WTC11 (cell line): Measurements from ENCODE around the gene AVEN. TPM values are rescaled to one million over a fixed set of nuclear protein-coding genes. Genes with fewer than 3 reads are reported as not detected.

Experiments used
- ATAC-seq: fragments of 200-7000 bp; cut with Tn5 transposase; 2 replicates; pipeline ENCODE4 v1.10.0; 2021; ENCODE audit warnings: mild to moderate bottlenecking, moderate library complexity
- CTCF ChIA-PET: fragments of 300-600 bp; sonication (Branson Sonifier 250); formaldehyde crosslinking; loops from one replicate; lab custom pipeline; 2021; ENCODE audit warnings: antibody characterized with exemption; lab: Charles Lee
- POLR2A ChIA-PET: fragments of 350-600 bp; sonication (Branson Sonifier 250); formaldehyde crosslinking; loops from one replicate; lab custom pipeline; 2021; ENCODE audit warnings: antibody characterized with exemption; lab: Charles Lee
- DNase-seq: peaks from one replicate; pipeline ENCODE4 v3.0.0; 2021; ENCODE audit warnings: low spot score
- H3K27ac Mint-ChIP-seq: 2 replicates; pipeline ENCODE4 v1.8.0; 2021; ENCODE audit warnings: mixed read lengths
- H3K27me3 Mint-ChIP-seq: 2 replicates; pipeline ENCODE4 v1.8.0; 2021; ENCODE audit warnings: low read depth, mild to moderate bottlenecking, moderate library complexity, mixed read lengths
- H3K36me3 Mint-ChIP-seq: 2 replicates; pipeline ENCODE4 v1.8.0; 2021; ENCODE audit warnings: mixed read lengths
- H3K4me1 Mint-ChIP-seq: 2 replicates; pipeline ENCODE4 v1.8.0; 2022; ENCODE audit warnings: mixed read lengths
- H3K4me3 Mint-ChIP-seq: 2 replicates; pipeline ENCODE4 v1.8.0; 2021; ENCODE audit warnings: mild to moderate bottlenecking, moderate library complexity, mixed read lengths
- H3K9me3 Mint-ChIP-seq: 2 replicates; pipeline ENCODE4 v1.8.0; 2021; ENCODE audit warnings: mixed read lengths
- EMX1 ChIP-seq: fragments of 250-450 bp; sonication (Bioruptor Pico); IDR thresholded peaks from 2 replicates; pipeline ENCODE4 v1.8.0; 2021; ENCODE audit warnings: mild to moderate bottlenecking
- GTF2I ChIP-seq: fragments of 250-450 bp; sonication (Bioruptor Pico); conservative IDR thresholded peaks from 2 replicates; pipeline ENCODE4 v1.4.0; 2021; ENCODE audit warnings: mild to moderate bottlenecking
- MXD4 ChIP-seq: fragments of 250-450 bp; sonication (Bioruptor Pico); IDR thresholded peaks from 2 replicates; pipeline ENCODE4 v1.8.0; 2021; ENCODE audit warnings: mild to moderate bottlenecking, moderate library complexity, borderline replicate concordance
- NR2C2 ChIP-seq: sonication (generic); formaldehyde crosslinking; IDR thresholded peaks from 2 replicates; pipeline ENCODE4 v1.8.0; 2022; ENCODE audit warnings: mild to moderate bottlenecking, missing genetic modification reagents
- NR3C1 ChIP-seq: sonication (generic); formaldehyde crosslinking; conservative IDR thresholded peaks from 2 replicates; pipeline ENCODE4 v1.8.1; 2023; ENCODE audit warnings: low read depth, mild to moderate bottlenecking, missing genetic modification reagents
- TEAD4 ChIP-seq: sonication (generic); formaldehyde crosslinking; IDR thresholded peaks from 2 replicates; pipeline ENCODE4 v1.8.0; 2022; ENCODE audit warnings: mild to moderate bottlenecking, missing genetic modification reagents
- TP53 ChIP-seq: sonication (generic); formaldehyde crosslinking; IDR thresholded peaks from 2 replicates; pipeline ENCODE4 v1.8.1; 2023; ENCODE audit warnings: mild to moderate bottlenecking, missing genetic modification reagents
- ZNF138 ChIP-seq: sonication (generic); formaldehyde crosslinking; conservative IDR thresholded peaks from 2 replicates; pipeline ENCODE4 v1.8.1; 2022; ENCODE audit warnings: mild to moderate bottlenecking, moderate library complexity, missing genetic modification reagents
- ZNF219 ChIP-seq: sonication (generic); formaldehyde crosslinking; IDR thresholded peaks from 2 replicates; pipeline ENCODE4 v1.8.0; 2023; ENCODE audit warnings: missing genetic modification reagents, mild to moderate bottlenecking, borderline replicate concordance
- total RNA-seq: library from RNA; stranded (reverse); gene quantifications from 3 replicates; pipeline ENCODE4 v1.2.3, GENCODE V29; 2021
- TF ChIP-seq, protein P1 (sequence below): sonication (generic); formaldehyde crosslinking; IDR thresholded peaks from 2 replicates; pipeline ENCODE4 v1.8.1; 2022; ENCODE audit warnings: low read depth, mild to moderate bottlenecking, moderate library complexity, missing genetic modification reagents, borderline replicate concordance
- TF ChIP-seq, protein P2 (sequence below): fragments of 250-450 bp; sonication (Bioruptor Pico); IDR thresholded peaks from 2 replicates; pipeline ENCODE4 v1.9.0; 2021; ENCODE audit warnings: mild to moderate bottlenecking, borderline replicate concordance
- TF ChIP-seq, protein P3 (sequence below): fragments of 250-450 bp; sonication (Bioruptor Pico); conservative IDR thresholded peaks from 2 replicates; pipeline ENCODE4 v1.9.0; 2021; ENCODE audit warnings: mild to moderate bottlenecking
- TF ChIP-seq, protein P4 (sequence below): sonication (generic); formaldehyde crosslinking; IDR thresholded peaks from 2 replicates; pipeline ENCODE4 v1.8.0; 2022; ENCODE audit warnings: mild to moderate bottlenecking, missing genetic modification reagents

Gene AVEN
- total RNA-seq, 1 experiment from 2014 or later: 12.4 TPM

DNA sequence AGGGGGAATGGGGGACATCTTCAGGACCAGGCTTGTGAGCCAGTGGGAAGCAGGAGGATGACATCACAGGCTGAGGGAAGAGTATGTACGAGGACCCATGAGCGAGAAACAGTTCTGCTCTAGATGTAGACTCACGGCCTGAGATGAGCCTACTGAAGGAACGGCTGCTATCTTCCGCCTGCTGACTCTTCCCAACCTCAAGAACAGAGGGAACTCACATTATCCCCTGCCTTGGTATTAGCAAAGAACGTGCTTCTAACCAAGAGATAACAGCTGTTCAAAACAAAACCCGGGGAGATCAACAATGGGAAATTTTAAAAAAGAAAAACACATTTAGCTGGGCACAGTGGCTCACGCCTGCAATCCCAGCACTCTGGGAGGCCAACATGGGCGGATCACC, 25.3 kb downstream of the AVEN start:
- TF ChIP-seq ZNF219: no peak
- TF ChIP-seq, protein P1, sequence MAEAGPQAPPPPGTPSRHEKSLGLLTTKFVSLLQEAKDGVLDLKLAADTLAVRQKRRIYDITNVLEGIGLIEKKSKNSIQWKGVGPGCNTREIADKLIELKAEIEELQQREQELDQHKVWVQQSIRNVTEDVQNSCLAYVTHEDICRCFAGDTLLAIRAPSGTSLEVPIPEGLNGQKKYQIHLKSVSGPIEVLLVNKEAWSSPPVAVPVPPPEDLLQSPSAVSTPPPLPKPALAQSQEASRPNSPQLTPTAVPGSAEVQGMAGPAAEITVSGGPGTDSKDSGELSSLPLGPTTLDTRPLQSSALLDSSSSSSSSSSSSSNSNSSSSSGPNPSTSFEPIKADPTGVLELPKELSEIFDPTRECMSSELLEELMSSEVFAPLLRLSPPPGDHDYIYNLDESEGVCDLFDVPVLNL: no peak
- TF ChIP-seq, protein P2, sequence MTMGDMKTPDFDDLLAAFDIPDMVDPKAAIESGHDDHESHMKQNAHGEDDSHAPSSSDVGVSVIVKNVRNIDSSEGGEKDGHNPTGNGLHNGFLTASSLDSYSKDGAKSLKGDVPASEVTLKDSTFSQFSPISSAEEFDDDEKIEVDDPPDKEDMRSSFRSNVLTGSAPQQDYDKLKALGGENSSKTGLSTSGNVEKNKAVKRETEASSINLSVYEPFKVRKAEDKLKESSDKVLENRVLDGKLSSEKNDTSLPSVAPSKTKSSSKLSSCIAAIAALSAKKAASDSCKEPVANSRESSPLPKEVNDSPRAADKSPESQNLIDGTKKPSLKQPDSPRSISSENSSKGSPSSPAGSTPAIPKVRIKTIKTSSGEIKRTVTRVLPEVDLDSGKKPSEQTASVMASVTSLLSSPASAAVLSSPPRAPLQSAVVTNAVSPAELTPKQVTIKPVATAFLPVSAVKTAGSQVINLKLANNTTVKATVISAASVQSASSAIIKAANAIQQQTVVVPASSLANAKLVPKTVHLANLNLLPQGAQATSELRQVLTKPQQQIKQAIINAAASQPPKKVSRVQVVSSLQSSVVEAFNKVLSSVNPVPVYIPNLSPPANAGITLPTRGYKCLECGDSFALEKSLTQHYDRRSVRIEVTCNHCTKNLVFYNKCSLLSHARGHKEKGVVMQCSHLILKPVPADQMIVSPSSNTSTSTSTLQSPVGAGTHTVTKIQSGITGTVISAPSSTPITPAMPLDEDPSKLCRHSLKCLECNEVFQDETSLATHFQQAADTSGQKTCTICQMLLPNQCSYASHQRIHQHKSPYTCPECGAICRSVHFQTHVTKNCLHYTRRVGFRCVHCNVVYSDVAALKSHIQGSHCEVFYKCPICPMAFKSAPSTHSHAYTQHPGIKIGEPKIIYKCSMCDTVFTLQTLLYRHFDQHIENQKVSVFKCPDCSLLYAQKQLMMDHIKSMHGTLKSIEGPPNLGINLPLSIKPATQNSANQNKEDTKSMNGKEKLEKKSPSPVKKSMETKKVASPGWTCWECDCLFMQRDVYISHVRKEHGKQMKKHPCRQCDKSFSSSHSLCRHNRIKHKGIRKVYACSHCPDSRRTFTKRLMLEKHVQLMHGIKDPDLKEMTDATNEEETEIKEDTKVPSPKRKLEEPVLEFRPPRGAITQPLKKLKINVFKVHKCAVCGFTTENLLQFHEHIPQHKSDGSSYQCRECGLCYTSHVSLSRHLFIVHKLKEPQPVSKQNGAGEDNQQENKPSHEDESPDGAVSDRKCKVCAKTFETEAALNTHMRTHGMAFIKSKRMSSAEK (CRISPR knock-in tag): no peak
- H3K27me3 Mint-ChIP-seq: no peaks in the 10 kb centered on the region
- H3K36me3 Mint-ChIP-seq: peaks cover 12% of the 10 kb centered on the region
- no peak overlapping the region for H3K27ac Mint-ChIP-seq
- no peak overlapping the region for H3K4me3 Mint-ChIP-seq
- H3K9me3 Mint-ChIP-seq: peaks cover 12% of the 10 kb centered on the region
- ChIA-PET CTCF (interaction anchor here (1.2 kb wide), 1 partner anchor 276 kb away, joined by 3 read pairs; no protein-coding TSS in a partner anchor), POLR2A (no interaction called here)
- no peak for ATAC-seq
- peaks cover 30% of the 10 kb centered on the region for H3K4me1 Mint-ChIP-seq
- no peak for DNase-seq

DNA sequence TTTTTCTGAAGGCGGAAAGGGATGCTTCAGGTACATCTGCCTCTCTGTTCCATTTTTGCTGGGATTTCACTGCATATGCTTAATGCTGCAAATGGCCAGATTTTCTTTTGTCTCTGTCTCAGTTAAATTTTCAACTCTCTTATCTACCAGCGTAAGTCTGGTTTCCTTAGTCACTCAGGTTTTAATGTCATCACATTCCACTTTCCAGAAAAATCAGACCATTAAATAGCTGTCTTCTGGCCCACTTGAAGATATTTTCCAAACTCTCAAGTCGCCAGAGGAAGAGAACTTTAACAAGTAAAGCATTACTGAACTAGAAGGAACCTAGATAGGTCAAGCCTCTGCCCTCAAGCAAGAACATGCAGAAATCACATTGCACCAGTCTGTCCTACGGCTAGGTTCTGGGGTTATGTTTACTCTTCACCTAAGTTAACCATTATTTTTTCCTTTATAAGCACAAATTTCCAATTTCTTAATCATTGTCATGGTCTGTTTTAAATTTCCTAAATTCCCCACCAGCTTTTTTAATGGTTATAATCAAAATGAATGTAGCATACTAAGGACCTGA, 26.5 kb downstream of the AVEN start:
- Mint-ChIP-seq H3K4me1 (peaks cover 30% of the 10 kb centered on the region), H3K27ac (no peak overlapping the region), H3K27me3 (no peaks in the 10 kb centered on the region), H3K4me3 (no peak overlapping the region), H3K9me3 (peaks cover 4% of the 10 kb centered on the region), H3K36me3 (peaks cover 4% of the 10 kb centered on the region)
- TF ChIP-seq NR3C1 (CRISPR knock-in tag) (no peak), TP53 (CRISPR knock-in tag) (no peak)
- ChIA-PET CTCF (interaction anchor here (0.6 kb wide), 1 partner anchor 48 kb away, joined by 3 read pairs; no protein-coding TSS in a partner anchor), POLR2A (no interaction called here)
- DNase-seq (no peak), ATAC-seq (no peak)

DNA sequence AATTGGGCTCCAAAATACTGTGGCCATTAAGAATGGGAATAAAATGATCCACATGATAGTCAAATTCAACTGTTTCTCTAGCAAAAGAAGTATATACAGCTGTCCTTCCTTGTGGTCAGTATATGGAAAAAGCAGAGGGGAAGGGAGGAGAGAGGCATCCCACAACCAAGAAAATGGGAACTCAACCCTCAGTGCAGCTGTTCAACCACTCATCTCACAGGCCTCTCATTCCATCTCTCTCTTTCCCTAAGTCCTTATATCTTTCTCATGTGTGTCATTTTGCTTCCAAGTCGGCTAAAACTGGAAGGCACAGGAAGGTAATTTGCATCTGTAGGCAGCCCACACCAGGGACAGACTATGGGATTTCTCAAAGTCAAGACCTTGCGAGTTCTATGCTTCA, 27.5 kb downstream of the AVEN start:
- H3K27ac Mint-ChIP-seq: no peak overlapping the region
- TF ChIP-seq ZNF219: no peak
- TF ChIP-seq TEAD4 (CRISPR knock-in tag): no peak
- TF ChIP-seq, protein P3, sequence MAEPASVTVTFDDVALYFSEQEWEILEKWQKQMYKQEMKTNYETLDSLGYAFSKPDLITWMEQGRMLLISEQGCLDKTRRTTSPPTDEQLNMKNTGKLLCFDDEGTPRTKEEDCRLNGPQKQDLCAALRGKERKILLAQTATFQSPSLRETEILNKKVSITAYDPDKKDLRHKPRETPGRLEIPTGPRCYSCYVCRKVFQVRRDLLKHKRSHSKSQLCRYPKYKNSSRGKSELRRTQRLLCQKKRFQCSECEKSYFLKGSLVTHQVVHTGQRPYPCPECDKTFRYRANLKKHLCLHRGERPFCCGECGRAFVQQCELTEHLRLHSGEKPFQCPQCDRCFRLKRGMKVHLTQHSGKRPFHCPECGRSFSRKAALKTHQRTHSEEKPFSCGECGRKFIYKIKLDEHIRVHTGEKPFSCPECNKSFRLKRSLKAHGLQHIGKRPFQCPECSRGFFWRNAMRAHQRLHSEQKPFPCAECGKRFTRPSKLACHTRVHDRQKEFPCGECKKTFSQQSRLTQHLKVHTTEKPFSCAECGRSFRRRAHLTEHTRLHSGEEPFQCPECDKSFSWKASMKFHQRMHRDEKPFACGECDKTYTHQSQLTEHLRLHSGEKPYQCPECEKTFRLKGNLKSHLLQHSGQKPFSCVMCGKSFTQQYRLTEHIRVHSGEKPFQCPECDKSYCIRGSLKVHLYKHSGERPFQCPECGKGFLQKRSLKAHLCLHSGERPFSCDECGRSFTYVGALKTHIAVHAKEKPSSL (CRISPR knock-in tag): no peak
- ATAC-seq: no peak; the same call in 1 of the 2 replicates
- DNase-seq: no peak
- H3K4me1 Mint-ChIP-seq: peaks cover 27% of the 10 kb centered on the region
- no peaks in the 10 kb centered on the region; the same call in 1 of the 2 replicates for H3K36me3 Mint-ChIP-seq
- no peaks in the 10 kb centered on the region for H3K9me3 Mint-ChIP-seq
- CTCF ChIA-PET: no interaction called here
- POLR2A ChIA-PET: no interaction called here
- no peak overlapping the region for H3K4me3 Mint-ChIP-seq
- no peaks in the 10 kb centered on the region for H3K27me3 Mint-ChIP-seq

GRCh38 chr15:34010921-34011320, 28.1 kb downstream of the AVEN start:
- Mint-ChIP-seq H3K36me3 (no peaks in the 10 kb centered on the region; the same call in 1 of the 2 replicates), H3K27me3 (no peaks in the 10 kb centered on the region), H3K4me3 (no peak overlapping the region), H3K9me3 (no peaks in the 10 kb centered on the region), H3K4me1 (peaks cover 24% of the 10 kb centered on the region), H3K27ac (no peak overlapping the region)
- DNase-seq: no peak
- no peak for ATAC-seq
- no peak for TF ChIP-seq NR2C2 (CRISPR knock-in tag)
- TF ChIP-seq MXD4 (CRISPR knock-in tag): no peak
- no peak for TF ChIP-seq GTF2I (CRISPR knock-in tag)
- TF ChIP-seq EMX1: no peak
- no peak for TF ChIP-seq ZNF138
- TF ChIP-seq, protein P4, sequence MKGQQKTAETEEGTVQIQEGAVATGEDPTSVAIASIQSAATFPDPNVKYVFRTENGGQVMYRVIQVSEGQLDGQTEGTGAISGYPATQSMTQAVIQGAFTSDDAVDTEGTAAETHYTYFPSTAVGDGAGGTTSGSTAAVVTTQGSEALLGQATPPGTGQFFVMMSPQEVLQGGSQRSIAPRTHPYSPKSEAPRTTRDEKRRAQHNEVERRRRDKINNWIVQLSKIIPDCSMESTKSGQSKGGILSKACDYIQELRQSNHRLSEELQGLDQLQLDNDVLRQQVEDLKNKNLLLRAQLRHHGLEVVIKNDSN (CRISPR knock-in tag): no peak
- ChIA-PET POLR2A (no interaction called here), CTCF (no interaction called here)
